Measurements from ENCODE around the gene ERMARD.

Gene ERMARD

DNA sequence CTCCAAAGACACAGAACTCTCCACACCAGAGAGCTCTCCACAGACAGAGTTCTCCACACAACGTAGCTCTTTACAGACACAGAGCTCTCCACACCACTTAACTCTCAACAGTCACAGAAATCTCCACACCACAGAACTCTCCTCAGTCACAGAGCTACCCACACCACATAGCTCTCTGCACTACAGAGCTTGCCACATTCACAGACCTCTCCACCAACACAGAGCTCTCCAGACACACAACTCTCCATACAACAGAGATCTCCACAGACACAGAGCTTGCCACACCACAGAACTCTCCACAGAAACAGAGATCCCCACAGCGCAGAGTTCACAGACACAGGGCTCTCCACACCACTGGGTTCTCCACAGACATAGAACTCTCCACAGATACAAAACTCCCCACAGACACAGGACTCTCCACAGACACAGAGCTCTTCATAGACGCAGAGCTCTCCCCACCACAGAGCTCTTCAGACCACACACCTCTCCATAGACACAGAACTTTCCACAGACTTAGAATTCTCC lies 52.5 kb downstream of the ERMARD start:
- POLR2A ChIA-PET, result interaction anchor here (0.8 to 3.3 kb wide), 5 partner anchors 11 to 486 kb away, joined by 3 to 16 read pairs (median 6); partner anchors contain the start of genes C6orf120, DYNLT2, ERMARD and WDR27
- CTCF ChIA-PET, result interaction anchor here (1.2 to 6.6 kb wide), 2 partner anchors 9 to 28 kb away, joined by 5 to 31 read pairs; no protein-coding TSS in a partner anchor
- TF ChIP-seq BHLHE40 (IDR thresholded peaks at IDR 0.05; ENCODE audit: borderline replicate concordance) (no peak), ARNT (IDR thresholded peaks at IDR 0.05) (no peak), ZNF384 (IDR thresholded peaks at IDR 0.05) (no peak), HDGF (IDR thresholded peaks at IDR 0.05; ENCODE audit: borderline replicate concordance) (no peak), ELF4 (IDR thresholded peaks at IDR 0.05) (no peak)
- no peak for DNase-seq (ENCODE audit: extremely low spot score)

DNA sequence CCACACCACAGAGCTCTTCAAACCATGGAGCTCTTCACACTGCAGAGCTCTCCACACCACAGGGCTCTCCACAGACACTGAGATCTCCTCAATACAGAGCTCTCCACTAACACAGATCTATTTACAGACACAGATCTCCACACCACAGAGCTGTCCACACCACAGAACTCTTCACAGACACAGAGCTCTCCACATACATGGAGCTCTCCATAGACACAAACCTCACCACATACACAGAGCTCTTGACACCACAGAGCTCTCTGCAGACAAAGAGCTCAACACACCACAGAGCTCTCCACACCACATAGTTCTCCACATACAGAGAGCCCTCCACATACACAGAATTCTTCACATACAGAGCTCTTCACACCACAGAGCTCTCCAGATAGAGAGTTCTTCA lies 53.0 kb downstream of the ERMARD start:
- no peak for DNase-seq (ENCODE audit: extremely low spot score)
- POLR2A ChIA-PET, result interaction anchor here (1.0 to 3.3 kb wide), 4 partner anchors 11 to 103 kb away, joined by 3 to 16 read pairs (median 6); partner anchors contain the start of genes C6orf120, DYNLT2, ERMARD and WDR27
- TF ChIP-seq TARDBP (IDR thresholded peaks at IDR 0.05) (no peak), FOXA1 (IDR thresholded peaks at IDR 0.05) (no peak), PKNOX1 (IDR thresholded peaks at IDR 0.05) (no peak)
- CTCF ChIA-PET, result interaction anchor here (1.2 to 6.6 kb wide), 2 partner anchors 10 to 27 kb away, joined by 5 to 31 read pairs; no protein-coding TSS in a partner anchor

DNA sequence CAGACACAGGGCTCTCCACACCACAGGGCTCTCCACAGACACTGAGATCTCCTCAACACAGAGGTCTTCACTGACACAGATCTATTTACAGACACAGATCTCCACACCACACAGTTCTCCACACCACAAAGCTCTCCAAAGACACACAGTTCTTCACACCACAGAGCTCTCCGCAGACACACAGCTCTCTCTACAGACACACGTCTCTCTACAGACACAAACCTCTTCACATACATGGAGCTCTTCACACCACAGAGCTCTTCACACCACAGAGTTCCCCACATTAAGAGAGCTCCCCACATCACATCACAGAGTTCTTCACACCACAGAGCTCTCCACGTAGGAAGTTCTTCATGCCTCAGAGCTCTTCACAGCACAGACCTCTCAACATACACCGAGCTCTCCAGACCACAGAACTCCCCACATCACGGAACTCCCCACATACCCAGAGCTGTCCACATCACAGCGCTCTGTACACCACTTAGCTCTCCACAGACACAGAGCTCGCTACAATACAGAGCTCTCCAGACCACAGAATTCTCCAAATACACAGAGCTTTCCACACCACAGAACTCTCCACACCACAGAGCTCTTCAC lies 53.9 kb downstream of the ERMARD start:
- no peak for DNase-seq (ENCODE audit: extremely low spot score)
- no peak for TF ChIP-seq LEF1 (IDR thresholded peaks at IDR 0.05; ENCODE audit: borderline replicate concordance)
- TF ChIP-seq FOXM1 (IDR thresholded peaks at IDR 0.05; ENCODE audit: borderline replicate concordance), result no peak
- POLR2A ChIA-PET, result interaction anchor here (2.1 to 3.3 kb wide), 2 partner anchors 12 to 15 kb away, joined by 6 to 16 read pairs; no protein-coding TSS in a partner anchor
- CTCF ChIA-PET, result interaction anchor here (1.5 to 6.6 kb wide), 2 partner anchors 15 to 26 kb away, joined by 8 to 31 read pairs; no protein-coding TSS in a partner anchor

- ChIA-PET CTCF (interaction anchor here (1.2 to 6.6 kb wide), 3 partner anchors 16 to 91 kb away, joined by 3 to 31 read pairs (median 8); no protein-coding TSS in a partner anchor), POLR2A (interaction anchor here (3.3 kb wide), 1 partner anchor 14 kb away, joined by 16 read pairs; no protein-coding TSS in a partner anchor)
- no peak for DNase-seq (ENCODE audit: extremely low spot score)
- TF ChIP-seq CTBP1 (IDR thresholded peaks at IDR 0.05; ENCODE audit: borderline replicate concordance) (no peak), PKNOX1 (IDR thresholded peaks at IDR 0.05) (no peak), SP1 (IDR thresholded peaks at IDR 0.05) (no peak), SUZ12 (IDR thresholded peaks at IDR 0.05) (no peak), L3MBTL2 (conservative IDR thresholded peaks at IDR 0.05) (no peak), FOXM1 (IDR thresholded peaks at IDR 0.05; ENCODE audit: borderline replicate concordance) (no peak), HDGF (IDR thresholded peaks at IDR 0.05; ENCODE audit: borderline replicate concordance) (no peak), FOXK2 (IDR thresholded peaks at IDR 0.05) (no peak), ARNT (IDR thresholded peaks at IDR 0.05) (no peak), NFRKB (IDR thresholded peaks at IDR 0.05) (no peak), BHLHE40 (IDR thresholded peaks at IDR 0.05; ENCODE audit: borderline replicate concordance) (no peak), FOXA1 (IDR thresholded peaks at IDR 0.05) (no peak), TARDBP (IDR thresholded peaks at IDR 0.05) (no peak), ZNF384 (IDR thresholded peaks at IDR 0.05) (no peak), ELF4 (IDR thresholded peaks at IDR 0.05) (no peak)
Observed at GRCh38 chr6:169806701-169807100, 55.3 kb downstream of the ERMARD start.

DNA sequence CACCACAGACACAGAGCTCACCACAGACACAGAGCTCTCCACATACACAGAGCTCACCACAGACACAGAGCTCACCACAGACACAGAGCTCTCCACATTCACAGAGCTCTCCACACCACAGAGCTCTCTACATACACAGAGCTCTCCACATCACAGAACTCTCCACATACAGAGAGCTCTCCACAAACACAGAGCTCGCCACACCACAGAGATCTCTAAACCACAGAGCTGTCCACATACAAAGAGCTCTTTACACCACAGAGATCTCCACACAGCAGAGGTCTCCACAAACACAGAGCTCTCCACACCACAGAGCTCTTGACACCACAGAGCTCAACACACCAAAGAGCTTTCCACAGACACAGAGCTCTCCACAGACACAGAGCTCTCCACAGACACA lies 55.8 kb downstream of the ERMARD start:
- no peak for DNase-seq (ENCODE audit: extremely low spot score)
- CTCF ChIA-PET, result interaction anchor here (0.5 to 6.6 kb wide), 3 partner anchors 24 to 849 kb away, joined by 3 to 31 read pairs (median 3); no protein-coding TSS in a partner anchor
- TF ChIP-seq FOXA1 (IDR thresholded peaks at IDR 0.05) (no peak), ZNF384 (IDR thresholded peaks at IDR 0.05) (no peak), LEF1 (IDR thresholded peaks at IDR 0.05; ENCODE audit: borderline replicate concordance) (no peak), NFRKB (IDR thresholded peaks at IDR 0.05) (no peak), FOXM1 (IDR thresholded peaks at IDR 0.05; ENCODE audit: borderline replicate concordance) (no peak), SUZ12 (IDR thresholded peaks at IDR 0.05) (no peak), ELF4 (IDR thresholded peaks at IDR 0.05) (no peak), HDGF (IDR thresholded peaks at IDR 0.05; ENCODE audit: borderline replicate concordance) (no peak), FOXK2 (IDR thresholded peaks at IDR 0.05) (no peak)
- POLR2A ChIA-PET, result no interaction called here

- POLR2A ChIA-PET, result no interaction called here
- CTCF ChIA-PET, result interaction anchor here (0.5 to 6.6 kb wide), 2 partner anchors 24 to 849 kb away, joined by 3 to 31 read pairs; no protein-coding TSS in a partner anchor
- no peak for TF ChIP-seq FOXK2 (IDR thresholded peaks at IDR 0.05)
- TF ChIP-seq TARDBP (IDR thresholded peaks at IDR 0.05), result no peak
- TF ChIP-seq ELF4 (IDR thresholded peaks at IDR 0.05), result no peak
- TF ChIP-seq ARNT (IDR thresholded peaks at IDR 0.05), result no peak
- no peak for TF ChIP-seq NFRKB (IDR thresholded peaks at IDR 0.05)
- TF ChIP-seq CTBP1 (IDR thresholded peaks at IDR 0.05; ENCODE audit: borderline replicate concordance), result no peak
- no peak for TF ChIP-seq SUZ12 (IDR thresholded peaks at IDR 0.05)
- TF ChIP-seq L3MBTL2 (conservative IDR thresholded peaks at IDR 0.05), result no peak
- no peak for TF ChIP-seq BHLHE40 (IDR thresholded peaks at IDR 0.05; ENCODE audit: borderline replicate concordance)
- TF ChIP-seq SP1 (IDR thresholded peaks at IDR 0.05), result no peak
- TF ChIP-seq PKNOX1 (IDR thresholded peaks at IDR 0.05), result no peak
- no peak for TF ChIP-seq FOXA1 (IDR thresholded peaks at IDR 0.05)
- TF ChIP-seq ZNF384 (IDR thresholded peaks at IDR 0.05), result no peak
- TF ChIP-seq LEF1 (IDR thresholded peaks at IDR 0.05; ENCODE audit: borderline replicate concordance), result no peak
- TF ChIP-seq HDGF (IDR thresholded peaks at IDR 0.05; ENCODE audit: borderline replicate concordance), result no peak
- TF ChIP-seq FOXM1 (IDR thresholded peaks at IDR 0.05; ENCODE audit: borderline replicate concordance), result no peak
- no peak for DNase-seq (ENCODE audit: extremely low spot score)
Observed at GRCh38 chr6:169807699-169808607, 56.5 kb downstream of the ERMARD start.
